H9 (cell line): ENCODE data around the gene GABRR3. TPM values are rescaled to one million over a fixed set of nuclear protein-coding genes. Genes with fewer than 3 reads are reported as not detected.

ENCODE experiments used
- DNase-seq: peaks from one replicate; pipeline ENCODE4 v3.0.0-alpha.2; 2017
- H2AFZ ChIP-seq: one replicate; pipeline ENCODE4 v1.6.1; 2013; ENCODE audit warnings: mild to moderate bottlenecking, low read length, control low read depth, moderate library complexity
- H2AK5ac ChIP-seq: 2 replicates; pipeline ENCODE4 v1.6.1; 2013; ENCODE audit warnings: low read length, control low read depth, mixed read lengths; ENCODE audit not compliant: insufficient read length
- H2BK120ac ChIP-seq: one replicate; pipeline ENCODE4 v1.6.1; 2013; ENCODE audit warnings: low read depth, mild to moderate bottlenecking, low read length, control low read depth, inconsistent platforms; ENCODE audit not compliant: poor library complexity, severe bottlenecking
- H2BK12ac ChIP-seq: 2 replicates; pipeline ENCODE4 v1.6.1; 2013; ENCODE audit warnings: low read length, control low read depth, mixed read lengths, low read depth; ENCODE audit not compliant: insufficient read length
- H2BK15ac ChIP-seq: 2 replicates; pipeline ENCODE4 v1.6.1; 2013; ENCODE audit warnings: low read depth, low read length, control low read depth
- H2BK20ac ChIP-seq: one replicate; pipeline ENCODE4 v1.6.1; 2013; ENCODE audit warnings: low read depth, mild to moderate bottlenecking, low read length, control low read depth, inconsistent platforms; ENCODE audit not compliant: poor library complexity, severe bottlenecking
- H2BK5ac ChIP-seq: 2 replicates; pipeline ENCODE4 v1.6.1; 2013; ENCODE audit warnings: low read length, control low read depth, mixed read lengths; ENCODE audit not compliant: insufficient read length
- H3K14ac ChIP-seq: 2 replicates; pipeline ENCODE4 v1.6.1; 2013; ENCODE audit warnings: low read length, control low read depth; ENCODE audit not compliant: insufficient read depth
- H3K18ac ChIP-seq: 2 replicates; pipeline ENCODE4 v1.6.1; 2013; ENCODE audit warnings: low read depth, mild to moderate bottlenecking, mixed read lengths, low read length, control low read depth; ENCODE audit not compliant: insufficient read length
- H3K23ac ChIP-seq: 2 replicates; pipeline ENCODE4 v1.6.1; 2013; ENCODE audit warnings: low read length, control low read depth, mixed read lengths, low read depth; ENCODE audit not compliant: insufficient read length
- H3K23me2 ChIP-seq: 2 replicates; pipeline ENCODE4 v1.6.1; 2013; ENCODE audit warnings: low read depth, mild to moderate bottlenecking, mixed read lengths, low read length, control low read depth; ENCODE audit not compliant: insufficient read length, poor library complexity, severe bottlenecking
- H3K27ac ChIP-seq: 2 replicates; pipeline ENCODE4 v1.5.1; 2013; ENCODE audit warnings: low read length, control low read depth, mixed read lengths, low read depth; ENCODE audit not compliant: insufficient read length
- H3K27me3 ChIP-seq: 2 replicates; pipeline ENCODE4 v1.6.1; 2013; ENCODE audit warnings: low read length, control low read depth, inconsistent platforms; ENCODE audit not compliant: insufficient read depth
- H3K4ac ChIP-seq: 2 replicates; pipeline ENCODE4 v1.6.1; 2013; ENCODE audit warnings: low read depth, mild to moderate bottlenecking, control low read depth, inconsistent platforms, low read length, moderate library complexity
- H3K4me1 ChIP-seq: 2 replicates; pipeline ENCODE4 v1.6.1; 2013; ENCODE audit warnings: low read length, control low read depth, inconsistent platforms; ENCODE audit not compliant: insufficient read depth
- H3K4me2 ChIP-seq: 2 replicates; pipeline ENCODE4 v1.6.1; 2013; ENCODE audit warnings: low read length, control low read depth, mixed read lengths; ENCODE audit not compliant: insufficient read length, insufficient read depth
- H3K56ac ChIP-seq: 2 replicates; pipeline ENCODE4 v1.6.1; 2013; ENCODE audit warnings: low read depth, mild to moderate bottlenecking, mixed read lengths, low read length, control low read depth; ENCODE audit not compliant: insufficient read length
- H3K79me1 ChIP-seq: 2 replicates; pipeline ENCODE4 v1.6.1; 2013; ENCODE audit warnings: low read depth, mild to moderate bottlenecking, moderate library complexity, low read length, control low read depth, inconsistent platforms; ENCODE audit not compliant: insufficient read depth, poor library complexity, severe bottlenecking
- H3K79me2 ChIP-seq: 2 replicates; pipeline ENCODE4 v1.6.1; 2013; ENCODE audit warnings: low read length, control low read depth, inconsistent platforms; ENCODE audit not compliant: insufficient read depth
- H3K9ac ChIP-seq: 2 replicates; pipeline ENCODE4 v1.6.1; 2013; ENCODE audit warnings: low read length, control low read depth, mixed read lengths; ENCODE audit not compliant: insufficient read length; ENCODE audit errors: extremely low read depth
- H3K9me3 ChIP-seq: one replicate; pipeline ENCODE4 v1.6.1; 2013; ENCODE audit warnings: low read depth, low read length, inconsistent platforms; ENCODE audit not compliant: control insufficient read depth
- H3T11ph ChIP-seq: one replicate; pipeline ENCODE4 v1.6.1; 2013; ENCODE audit warnings: mild to moderate bottlenecking, low read length, control low read depth, inconsistent platforms
- H4K20me1 ChIP-seq: one replicate; pipeline ENCODE4 v1.6.1; 2013; ENCODE audit not compliant: control insufficient read depth, insufficient read length, insufficient read depth
- H4K5ac ChIP-seq: 2 replicates; pipeline ENCODE4 v1.6.1; 2013; ENCODE audit warnings: low read depth, mild to moderate bottlenecking, mixed read lengths, low read length, control low read depth; ENCODE audit not compliant: insufficient read length
- H4K8ac ChIP-seq: replicated peaks from 2 replicates; pipeline ENCODE4 v1.6.1; 2013; ENCODE audit warnings: low read length, control low read depth, mixed read lengths, low read depth; ENCODE audit not compliant: insufficient read length
- H4K91ac ChIP-seq: 2 replicates; pipeline ENCODE4 v1.6.1; 2013; ENCODE audit warnings: low read depth, mild to moderate bottlenecking, moderate library complexity, mixed read lengths, low read length, control low read depth; ENCODE audit not compliant: insufficient read length
- H3K27ac Mint-ChIP-seq, 3 experiments: 2 replicates in 2 of 3; 3 replicates in 1 of 3; pipeline ENCODE4 v1.8.0; 2020 to 2021; ENCODE audit warnings: mixed read lengths in 3 of 3, mild to moderate bottlenecking in 1 of 3, moderate library complexity in 1 of 3
- H3K27me3 Mint-ChIP-seq: 2 replicates; pipeline ENCODE4 v1.8.0; 2021; ENCODE audit warnings: low read depth, mild to moderate bottlenecking, moderate library complexity, mixed read lengths
- H3K36me3 Mint-ChIP-seq, 3 experiments: 2 replicates in 2 of 3; 3 replicates in 1 of 3; pipeline ENCODE4 v1.8.0; 2020 to 2021; ENCODE audit warnings: low read depth in 3 of 3, mixed read lengths in 3 of 3; ENCODE audit not compliant: insufficient read depth in 1 of 3
- H3K4me1 Mint-ChIP-seq, 2 experiments: 2 replicates each; pipeline ENCODE4 v1.8.0; 2020; ENCODE audit warnings: mixed read lengths in 2 of 2
- H3K4me3 Mint-ChIP-seq, 2 experiments: 2 replicates in 1 of 2; 3 replicates in 1 of 2; pipeline ENCODE4 v1.8.0; 2020 to 2021; ENCODE audit warnings: mild to moderate bottlenecking in 2 of 2, mixed read lengths in 2 of 2, moderate library complexity in 1 of 2
- H3K9me3 Mint-ChIP-seq, 2 experiments: 2 replicates in 1 of 2; 3 replicates in 1 of 2; pipeline ENCODE4 v1.8.0; 2020; ENCODE audit warnings: mild to moderate bottlenecking in 2 of 2, mixed read lengths in 2 of 2, moderate library complexity in 1 of 2
- WGBS: extraction: QIAGEN DNeasy Blood & Tissue Kit; methylation state at CpG from one replicate; pipeline ENCODE4 v1.1.7; 2013; ENCODE audit warnings: missing lambda C conversion rate, low lambda C conversion rate, mixed read lengths; ENCODE audit not compliant: insufficient read length; ENCODE audit errors: extremely low coverage; 5-methylcytosine and 5-hydroxymethylcytosine counted together
- total RNA-seq: library from RNA; stranded (reverse); gene quantifications from 2 replicates; pipeline ENCODE4 v1.2.1, GENCODE V29; 2021
- TF ChIP-seq, protein P1 (sequence below): fragments of 200-600 bp; sonication (generic); conservative IDR thresholded peaks from 3 replicates; pipeline ENCODE4 v1.8.0; 2021; ENCODE audit warnings: antibody characterized with exemption, mild to moderate bottlenecking

The GABRR3 gene
- total RNA-seq, 1 experiment from 2014 or later: not detected

DNA sequence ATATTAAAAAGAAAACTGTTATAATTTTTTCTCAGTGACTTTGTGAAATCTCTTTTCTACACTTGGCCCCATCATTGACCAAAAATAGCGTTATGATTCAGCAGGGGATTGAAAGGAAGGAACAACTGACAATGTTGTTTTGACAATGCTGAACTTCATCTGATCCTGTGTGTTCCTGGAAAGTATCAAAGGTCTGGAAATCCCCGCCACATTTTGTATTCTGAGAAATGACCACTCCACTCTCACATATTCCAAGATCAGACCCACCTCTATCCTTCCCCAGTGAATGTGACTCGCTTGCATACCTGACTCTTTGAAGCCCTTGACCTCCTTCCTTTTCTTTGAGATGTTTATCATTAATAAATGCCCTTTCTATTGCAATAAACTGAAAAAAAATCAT is 53.2 kb downstream of the GABRR3 start:
- H2BK20ac ChIP-seq: no peak overlapping the region
- H3T11ph ChIP-seq: no peak overlapping the region
- no peaks in the 10 kb centered on the region for H3K79me1 ChIP-seq
- H3K23me2 ChIP-seq: no peaks in the 10 kb centered on the region
- no peak overlapping the region for H4K5ac ChIP-seq
- no peak overlapping the region for H3K23ac ChIP-seq
- no peaks in the 10 kb centered on the region for H4K20me1 ChIP-seq
- no peaks in the 10 kb centered on the region; the same call in 1 of the 2 replicates for H3K4me1 ChIP-seq
- H3K18ac ChIP-seq: no peak overlapping the region
- no peak overlapping the region for H3K9ac ChIP-seq
- no peaks in the 10 kb centered on the region for H3K27me3 ChIP-seq
- no CpG with 5 or more reads among the region's 3 CpGs for WGBS
- H3K4me3 Mint-ChIP-seq: no peak overlapping the region
- no peak overlapping the region for H2BK15ac ChIP-seq
- no peaks in the 10 kb centered on the region for H3K9me3 Mint-ChIP-seq
- no peaks in the 10 kb centered on the region for H3K27me3 Mint-ChIP-seq
- H3K79me2 ChIP-seq: no peaks in the 10 kb centered on the region
- peaks cover 5 to 6% of the 10 kb centered on the region in 2 experiments; a peak in 2 of 4 replicates for H3K4me1 Mint-ChIP-seq
- no peak overlapping the region for H3K27ac Mint-ChIP-seq
- H4K91ac ChIP-seq: no peak overlapping the region
- TF ChIP-seq, protein P1, sequence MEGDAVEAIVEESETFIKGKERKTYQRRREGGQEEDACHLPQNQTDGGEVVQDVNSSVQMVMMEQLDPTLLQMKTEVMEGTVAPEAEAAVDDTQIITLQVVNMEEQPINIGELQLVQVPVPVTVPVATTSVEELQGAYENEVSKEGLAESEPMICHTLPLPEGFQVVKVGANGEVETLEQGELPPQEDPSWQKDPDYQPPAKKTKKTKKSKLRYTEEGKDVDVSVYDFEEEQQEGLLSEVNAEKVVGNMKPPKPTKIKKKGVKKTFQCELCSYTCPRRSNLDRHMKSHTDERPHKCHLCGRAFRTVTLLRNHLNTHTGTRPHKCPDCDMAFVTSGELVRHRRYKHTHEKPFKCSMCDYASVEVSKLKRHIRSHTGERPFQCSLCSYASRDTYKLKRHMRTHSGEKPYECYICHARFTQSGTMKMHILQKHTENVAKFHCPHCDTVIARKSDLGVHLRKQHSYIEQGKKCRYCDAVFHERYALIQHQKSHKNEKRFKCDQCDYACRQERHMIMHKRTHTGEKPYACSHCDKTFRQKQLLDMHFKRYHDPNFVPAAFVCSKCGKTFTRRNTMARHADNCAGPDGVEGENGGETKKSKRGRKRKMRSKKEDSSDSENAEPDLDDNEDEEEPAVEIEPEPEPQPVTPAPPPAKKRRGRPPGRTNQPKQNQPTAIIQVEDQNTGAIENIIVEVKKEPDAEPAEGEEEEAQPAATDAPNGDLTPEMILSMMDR: no peak
- H2BK12ac ChIP-seq: no peak overlapping the region
- no peak overlapping the region for H3K14ac ChIP-seq
- H3K36me3 Mint-ChIP-seq: no peaks in the 10 kb centered on the region
- no peak overlapping the region for H2AFZ ChIP-seq
- H3K9me3 ChIP-seq: no peaks in the 10 kb centered on the region
- no peak for DNase-seq
- H2BK120ac ChIP-seq: no peak overlapping the region
- no peak overlapping the region for H2AK5ac ChIP-seq
- no peak overlapping the region for H2BK5ac ChIP-seq
- H4K8ac ChIP-seq: no peak overlapping the region
- H3K56ac ChIP-seq: no peak overlapping the region
- no peak overlapping the region for H3K27ac ChIP-seq
- H3K4ac ChIP-seq: no peak overlapping the region
- no peak overlapping the region for H3K4me2 ChIP-seq
